Measurements from ENCODE around the gene PRICKLE4.

The PRICKLE4 gene

DNA sequence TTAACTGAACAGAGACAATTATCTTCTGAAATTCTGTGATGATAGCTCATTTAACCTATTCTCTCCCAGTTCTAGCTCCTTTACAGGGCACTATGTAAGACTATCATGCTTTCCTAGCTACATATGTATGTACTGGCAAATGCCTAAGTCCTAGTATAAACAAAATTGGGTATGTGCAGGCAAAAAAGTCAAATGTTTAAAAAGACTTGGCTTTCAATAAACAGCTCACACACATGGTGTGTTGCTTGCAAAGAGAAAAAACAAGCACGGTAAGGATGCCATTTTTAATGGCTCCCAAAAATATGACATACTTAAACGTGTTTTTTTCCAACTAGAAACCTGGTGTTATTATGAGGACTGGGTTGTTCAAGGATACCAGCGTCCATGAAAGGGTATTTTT is 51.7 kb downstream of the PRICKLE4 start:
- DNase-seq (ENCODE audit: extremely low read depth in 1 of 2, low read depth in 1 of 2) = no peak

DNA sequence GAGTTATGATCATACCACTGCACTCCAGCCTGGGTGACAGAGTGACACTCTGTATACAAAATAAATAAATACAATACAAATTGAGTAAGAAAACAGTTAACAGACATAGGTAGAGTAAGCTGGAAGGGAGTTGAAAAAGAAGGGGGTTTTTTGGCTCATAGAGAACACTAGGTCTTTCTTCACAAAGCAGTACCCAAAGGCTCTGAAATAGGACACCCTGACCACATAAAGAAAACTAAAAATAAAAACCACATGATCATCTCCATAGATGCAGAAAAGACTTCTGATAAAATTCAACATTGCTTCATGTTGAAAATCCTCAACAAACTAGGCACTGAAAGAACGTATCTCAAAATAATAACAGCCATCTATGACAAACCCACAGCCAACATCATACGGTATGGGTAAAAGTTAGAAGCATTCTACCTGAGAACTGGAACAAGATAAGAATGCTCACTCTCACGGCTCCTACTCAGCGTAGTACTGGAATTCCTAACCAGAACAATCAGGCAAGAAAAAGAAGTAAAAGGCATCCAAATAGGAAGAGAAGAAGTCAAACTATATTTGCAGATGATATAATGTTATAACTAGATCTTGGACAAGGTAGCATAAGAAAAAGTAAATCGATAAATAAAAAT is 55.6 kb downstream of the PRICKLE4 start:
- DNase-seq (ENCODE audit: extremely low read depth in 1 of 2, low read depth in 1 of 2) = no peak

DNA sequence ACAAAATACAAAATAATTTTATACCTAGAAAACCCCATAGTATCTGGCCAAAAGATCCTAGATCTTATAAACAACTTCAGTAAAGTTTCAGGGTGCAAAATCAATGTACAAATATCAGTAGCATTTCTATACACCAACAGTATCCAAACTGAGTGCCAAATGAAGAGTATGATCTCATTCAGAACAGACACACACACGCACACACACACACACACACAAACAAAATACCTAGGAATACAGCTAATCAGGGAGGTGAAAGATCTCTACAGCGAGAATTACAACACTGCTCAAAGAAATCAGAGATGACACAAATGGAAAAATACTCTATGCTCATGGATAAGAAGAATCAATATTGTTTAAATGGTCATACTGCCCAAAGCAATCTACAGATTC is 56.1 kb downstream of the PRICKLE4 start:
- DNase-seq (ENCODE audit: extremely low read depth in 1 of 2, low read depth in 1 of 2) = no peak

Data from activated CD8-positive, alpha-beta memory T cell treated with anti-CD3 and anti-CD28 coated beads for 1 hour (primary cell).